ENCODE results near the gene FAH. TPM values are rescaled to one million over a fixed set of nuclear protein-coding genes. Genes with fewer than 3 reads are reported as not detected.

FAH gene
- total RNA-seq, 2 experiments from 2014 or later: 40.9 to 41.8 TPM

DNA sequence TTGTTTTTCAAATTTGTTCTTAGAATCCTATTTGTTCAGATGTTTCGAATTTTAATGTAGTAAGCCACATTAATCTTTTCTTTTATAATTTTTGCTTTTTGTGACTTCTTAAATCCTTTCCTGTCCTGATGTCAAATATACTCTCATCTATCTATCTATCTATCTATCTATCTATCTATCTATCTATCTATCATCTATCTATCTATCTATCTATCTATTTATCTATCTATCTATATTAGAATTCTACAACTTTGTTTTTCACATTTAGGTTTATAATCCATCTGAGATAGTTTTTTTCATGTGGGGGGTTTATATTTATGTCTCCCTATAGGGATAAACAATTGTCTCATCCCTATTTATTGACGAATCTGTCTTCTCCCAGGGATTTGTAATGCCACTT lies 67.2 kb downstream of the FAH start:
- Mint-ChIP-seq H3K4me1 (ENCODE audit: low read depth) (no peaks in the 10 kb centered on the region), H3K4me3 (no peak overlapping the region), H3K27me3 (ENCODE audit: low read depth) (peaks cover 6% of the 10 kb centered on the region), H3K27ac (no peak overlapping the region), H3K36me3 (ENCODE audit: low read depth) (no peaks in the 10 kb centered on the region), H3K9me3 (ENCODE audit: insufficient read depth) (no peaks in the 10 kb centered on the region)
- CTCF ChIA-PET: no interaction called here
- DNase-seq (no peak), ATAC-seq (no peak)
- POLR2A ChIA-PET: no interaction called here

DNA sequence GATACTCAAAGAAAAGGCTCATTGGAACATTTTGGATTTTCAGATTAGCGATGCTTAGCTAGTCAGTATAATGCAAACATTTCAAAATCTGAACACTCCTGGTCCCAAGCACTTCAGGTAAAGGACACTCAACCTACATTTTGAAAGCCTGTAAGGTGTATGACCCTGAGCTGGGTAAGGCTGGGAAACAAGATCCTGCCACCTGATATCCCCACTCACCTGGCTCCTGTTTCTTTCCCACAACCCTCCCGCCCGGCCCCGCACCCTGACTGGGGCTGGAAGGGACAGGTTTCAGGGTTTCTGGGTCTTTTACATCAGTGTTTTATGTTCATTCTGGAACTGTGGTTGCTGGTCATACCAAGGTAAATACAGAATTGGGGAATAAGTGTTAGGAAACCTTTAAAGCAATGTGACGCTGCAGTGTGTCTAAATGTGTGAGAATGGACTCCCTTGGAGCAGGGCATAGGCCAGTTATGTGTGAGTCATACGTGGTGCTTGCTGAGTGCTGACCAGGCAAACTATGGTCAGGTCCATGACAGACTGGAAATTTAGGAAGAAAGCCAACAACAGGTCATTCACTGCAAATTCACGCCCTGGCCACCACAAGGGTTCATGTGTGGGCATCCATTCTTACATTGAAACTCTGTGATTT lies 76.3 kb downstream of the FAH start:
- H3K27me3 Mint-ChIP-seq (ENCODE audit: low read depth): peaks cover 41% of the 10 kb centered on the region
- ChIA-PET POLR2A (no interaction called here), CTCF (no interaction called here)
- no peaks in the 10 kb centered on the region for H3K36me3 Mint-ChIP-seq (ENCODE audit: low read depth)
- no peak overlapping the region for H3K4me3 Mint-ChIP-seq
- no peak overlapping the region for H3K27ac Mint-ChIP-seq
- no peaks in the 10 kb centered on the region for H3K4me1 Mint-ChIP-seq (ENCODE audit: low read depth)
- no peak for ATAC-seq
- no peak for DNase-seq
- no peaks in the 10 kb centered on the region for H3K9me3 Mint-ChIP-seq (ENCODE audit: insufficient read depth)

DNA sequence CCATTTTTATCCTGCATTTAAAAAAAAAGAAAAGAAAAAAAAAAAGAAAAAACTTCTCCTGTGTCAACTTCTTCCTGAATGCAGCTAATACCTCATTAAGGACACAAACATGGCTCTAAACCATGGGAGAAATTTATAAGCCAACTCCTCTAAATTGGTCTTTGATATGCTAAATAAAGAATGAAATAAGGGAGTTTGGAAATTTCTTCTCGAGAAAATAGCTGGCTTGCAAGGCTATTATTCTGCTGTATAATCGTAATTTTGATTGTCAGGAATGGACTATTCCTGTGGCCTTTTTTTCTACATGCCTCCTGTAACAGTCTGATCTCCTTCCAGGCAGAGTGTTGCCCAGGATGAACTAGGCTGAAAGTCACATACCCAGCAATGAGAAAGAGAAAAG lies 78.6 kb downstream of the FAH start:
- Mint-ChIP-seq H3K36me3 (ENCODE audit: low read depth) (no peaks in the 10 kb centered on the region), H3K4me3 (no peak overlapping the region), H3K4me1 (ENCODE audit: low read depth) (no peaks in the 10 kb centered on the region), H3K27me3 (ENCODE audit: low read depth) (peaks cover 29% of the 10 kb centered on the region), H3K27ac (no peak overlapping the region), H3K9me3 (ENCODE audit: insufficient read depth) (no peaks in the 10 kb centered on the region)
- CTCF ChIA-PET: no interaction called here
- POLR2A ChIA-PET: no interaction called here
- ATAC-seq (no peak), DNase-seq (no peak)

DNA sequence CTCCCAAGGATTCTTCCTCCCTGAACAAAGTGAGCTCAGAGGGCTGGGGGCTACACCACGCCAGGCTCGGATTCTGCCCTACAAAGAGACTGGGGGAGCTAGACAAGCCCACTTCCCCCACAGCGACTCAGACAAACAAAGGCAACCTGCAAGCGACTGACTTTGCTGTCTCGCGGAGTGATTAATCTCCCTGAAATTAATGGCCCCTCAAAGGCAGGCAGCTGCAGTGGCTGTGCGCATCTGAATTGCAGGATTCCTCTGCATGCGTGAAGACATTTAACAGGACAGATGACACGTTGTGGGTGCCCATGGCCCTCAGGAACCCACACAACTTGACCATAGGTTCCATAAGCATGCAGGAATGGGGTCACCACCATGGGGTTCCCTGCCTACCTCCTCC lies 80.8 kb downstream of the FAH start:
- Mint-ChIP-seq H3K27me3 (ENCODE audit: low read depth) (peaks cover 15% of the 10 kb centered on the region), H3K27ac (no peak overlapping the region), H3K9me3 (ENCODE audit: insufficient read depth) (no peaks in the 10 kb centered on the region), H3K36me3 (ENCODE audit: low read depth) (no peaks in the 10 kb centered on the region), H3K4me3 (no peak overlapping the region), H3K4me1 (ENCODE audit: low read depth) (no peaks in the 10 kb centered on the region)
- ChIA-PET CTCF (interaction anchor here (1.0 kb wide), 1 partner anchor 8 kb away, joined by 4 read pairs; no protein-coding TSS in a partner anchor), POLR2A (no interaction called here)
- no peak for ATAC-seq
- no peak for DNase-seq

DNA sequence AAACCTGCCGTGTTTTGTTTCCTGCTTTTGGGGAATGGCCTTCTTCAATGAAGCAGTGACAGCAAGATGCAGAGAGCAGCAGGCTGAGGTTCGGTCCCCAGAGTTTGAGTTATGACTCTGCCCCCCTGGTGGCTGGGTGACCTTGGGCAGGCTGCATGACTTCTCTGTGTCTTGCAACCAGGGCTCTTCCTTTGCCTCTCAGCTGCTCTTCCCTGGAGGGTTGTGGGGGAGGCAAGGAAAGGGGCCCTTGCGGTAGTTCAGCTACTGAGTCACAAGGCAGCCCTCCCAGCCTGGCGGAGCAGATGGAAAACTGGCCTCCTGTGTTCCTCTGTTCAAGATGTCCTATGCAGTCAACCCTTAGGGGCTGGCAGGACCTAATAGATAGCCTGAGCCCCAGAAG lies 82.1 kb downstream of the FAH start:
- Mint-ChIP-seq H3K27ac (no peak overlapping the region), H3K36me3 (ENCODE audit: low read depth) (no peaks in the 10 kb centered on the region), H3K4me3 (no peak overlapping the region), H3K4me1 (ENCODE audit: low read depth) (no peaks in the 10 kb centered on the region), H3K27me3 (ENCODE audit: low read depth) (peaks cover 10% of the 10 kb centered on the region), H3K9me3 (ENCODE audit: insufficient read depth) (no peaks in the 10 kb centered on the region)
- DNase-seq: peak; percentile 55
- CTCF ChIA-PET: no interaction called here
- ATAC-seq: peak; percentile 67
- POLR2A ChIA-PET: no interaction called here

Other genes with a start within 250 kb of the FAH start
- 10 to 100 TPM; 23.1 to 26.3 TPM for gene BCL2A1, start 181.8 kb upstream of the FAH start, total RNA-seq
- gene ZFAND6, start 93.3 kb upstream of the FAH start, total RNA-seq: 10 to 100 TPM; 49.9 to 53.1 TPM
- not detected for gene CTXND1, start 99.2 kb downstream of the FAH start, total RNA-seq